HT-29 (cell line): ENCODE data around the gene MUC3A. TPM values are rescaled to one million over a fixed set of nuclear protein-coding genes. Genes with fewer than 3 reads are reported as not detected.
"Not testable (repeated sequence)": the region's sequence is repeated elsewhere in the genome, so short reads cannot be mapped to it uniquely, and the experiment has no call there.

Experiments used
- DNase-seq: peaks from one replicate; pipeline ENCODE4 v3.0.0-alpha.2; 2015; ENCODE audit warnings: low spot score
- total RNA-seq: library from RNA; depleted of rRNA; stranded (reverse); fragments of >200 nt; shearing (Covaris generic); gene quantifications from 2 replicates; pipeline ENCODE4 v1.2.3, GENCODE V29; 2014; rRNA removed

Gene MUC3A, protein sequence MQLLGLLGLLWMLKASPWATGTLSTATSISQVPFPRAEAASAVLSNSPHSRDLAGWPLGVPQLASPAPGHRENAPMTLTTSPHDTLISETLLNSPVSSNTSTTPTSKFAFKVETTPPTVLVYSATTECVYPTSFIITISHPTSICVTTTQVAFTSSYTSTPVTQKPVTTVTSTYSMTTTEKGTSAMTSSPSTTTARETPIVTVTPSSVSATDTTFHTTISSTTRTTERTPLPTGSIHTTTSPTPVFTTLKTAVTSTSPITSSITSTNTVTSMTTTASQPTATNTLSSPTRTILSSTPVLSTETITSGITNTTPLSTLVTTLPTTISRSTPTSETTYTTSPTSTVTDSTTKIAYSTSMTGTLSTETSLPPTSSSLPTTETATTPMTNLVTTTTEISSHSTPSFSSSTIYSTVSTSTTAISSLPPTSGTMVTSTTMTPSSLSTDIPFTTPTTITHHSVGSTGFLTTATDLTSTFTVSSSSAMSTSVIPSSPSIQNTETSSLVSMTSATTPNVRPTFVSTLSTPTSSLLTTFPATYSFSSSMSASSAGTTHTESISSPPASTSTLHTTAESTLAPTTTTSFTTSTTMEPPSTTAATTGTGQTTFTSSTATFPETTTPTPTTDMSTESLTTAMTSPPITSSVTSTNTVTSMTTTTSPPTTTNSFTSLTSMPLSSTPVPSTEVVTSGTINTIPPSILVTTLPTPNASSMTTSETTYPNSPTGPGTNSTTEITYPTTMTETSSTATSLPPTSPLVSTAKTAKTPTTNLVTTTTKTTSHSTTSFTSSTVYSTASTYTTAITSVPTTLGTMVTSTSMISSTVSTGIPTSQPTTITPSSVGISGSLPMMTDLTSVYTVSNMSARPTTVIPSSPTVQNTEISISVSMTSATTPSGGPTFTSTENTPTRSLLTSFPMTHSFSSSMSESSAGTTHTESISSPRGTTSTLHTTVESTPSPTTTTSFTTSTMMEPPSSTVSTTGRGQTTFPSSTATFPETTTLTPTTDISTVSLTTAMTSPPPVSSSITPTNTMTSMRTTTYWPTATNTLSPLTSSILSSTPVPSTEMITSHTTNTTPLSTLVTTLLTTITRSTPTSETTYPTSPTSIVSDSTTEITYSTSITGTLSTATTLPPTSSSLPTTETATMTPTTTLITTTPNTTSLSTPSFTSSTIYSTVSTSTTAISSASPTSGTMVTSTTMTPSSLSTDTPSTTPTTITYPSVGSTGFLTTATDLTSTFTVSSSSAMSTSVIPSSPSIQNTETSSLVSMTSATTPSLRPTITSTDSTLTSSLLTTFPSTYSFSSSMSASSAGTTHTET (N-terminal part only)
- total RNA-seq = 6.9 and 7.3 TPM in 2 replicates

DNA sequence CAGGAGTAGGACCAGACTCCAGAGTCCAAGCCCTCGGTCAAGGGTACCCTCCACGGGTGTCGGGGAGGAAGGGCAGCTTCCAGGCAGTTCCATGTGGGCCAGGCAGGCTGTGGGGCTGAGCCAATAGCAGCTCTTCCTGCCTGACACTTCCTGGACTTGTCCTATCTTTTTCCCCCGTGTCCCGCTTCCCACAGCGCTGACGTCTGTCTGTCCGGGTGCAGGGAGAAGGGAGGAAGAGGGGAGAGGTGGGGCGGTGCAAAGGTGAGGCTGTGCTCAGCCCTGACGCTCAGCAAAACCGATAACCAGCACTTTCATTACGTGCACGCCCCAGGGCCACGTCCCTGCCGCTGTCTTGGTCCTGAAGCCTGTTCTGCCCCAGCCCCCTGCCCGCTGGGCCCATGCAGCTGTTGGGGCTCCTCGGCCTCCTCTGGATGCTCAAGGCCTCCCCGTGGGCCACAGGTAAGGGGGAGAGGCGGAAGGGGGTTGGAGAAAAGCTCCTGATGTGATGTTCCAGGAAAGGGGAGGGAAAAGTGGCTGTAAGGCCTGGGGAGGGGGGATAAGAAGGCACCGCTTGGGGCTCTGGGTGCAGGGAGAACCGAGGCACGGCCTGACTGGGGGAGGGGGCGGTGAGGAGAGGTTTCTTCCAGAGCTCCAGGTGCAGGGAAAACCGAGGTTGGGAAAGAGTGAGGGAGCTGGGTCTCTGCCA, at the start of gene MUC3A:
Gene MUC3A, plus strand, starts transcription at position 308 of the 706 bp plus-strand sequence. Its CDS starts 91 bp downstream, at position 399.
- DNase-seq = peak; percentile 46

DNA sequence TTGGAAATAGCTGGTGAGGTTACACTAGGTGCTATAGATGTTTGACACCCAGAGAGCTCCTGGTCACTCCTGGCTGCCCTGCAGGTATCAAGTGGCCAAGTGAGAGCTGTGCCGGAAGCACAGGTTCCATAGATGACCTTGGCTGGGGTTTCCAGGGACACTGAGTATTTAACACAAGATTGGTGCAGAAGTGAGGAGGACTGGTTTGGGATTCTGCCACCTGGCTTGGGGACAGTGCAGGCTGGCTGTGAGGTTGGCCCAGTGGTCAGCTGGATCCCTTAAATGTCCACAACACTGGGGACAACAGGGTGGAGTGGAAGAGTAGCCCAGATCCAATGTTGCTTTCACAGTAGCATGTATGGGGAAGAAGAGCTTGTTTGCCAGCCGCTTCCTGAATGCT, 48.4 kb upstream of the MUC3A start:
- DNase-seq = no peak

DNA sequence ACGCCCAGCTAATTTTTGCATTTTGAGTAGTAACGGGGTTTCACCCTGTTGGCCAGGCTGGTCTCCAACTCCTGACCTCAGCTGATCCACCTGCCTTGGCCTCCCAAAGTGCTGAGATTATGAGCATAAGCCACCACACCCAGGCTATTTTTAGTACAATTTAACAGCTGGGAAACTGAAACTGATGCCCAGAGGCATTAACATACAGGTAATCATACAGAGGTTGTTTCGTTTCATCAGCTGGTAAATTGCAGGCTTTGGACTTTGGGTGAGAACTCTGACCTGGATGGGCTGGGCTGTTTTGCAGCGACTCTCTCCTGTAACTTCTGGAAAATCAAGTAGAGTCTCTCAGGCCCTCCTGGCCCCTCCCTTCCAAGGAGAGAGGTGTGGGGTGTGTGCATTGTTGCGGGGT, 47.4 kb upstream of the MUC3A start:
- no peak for DNase-seq

DNA sequence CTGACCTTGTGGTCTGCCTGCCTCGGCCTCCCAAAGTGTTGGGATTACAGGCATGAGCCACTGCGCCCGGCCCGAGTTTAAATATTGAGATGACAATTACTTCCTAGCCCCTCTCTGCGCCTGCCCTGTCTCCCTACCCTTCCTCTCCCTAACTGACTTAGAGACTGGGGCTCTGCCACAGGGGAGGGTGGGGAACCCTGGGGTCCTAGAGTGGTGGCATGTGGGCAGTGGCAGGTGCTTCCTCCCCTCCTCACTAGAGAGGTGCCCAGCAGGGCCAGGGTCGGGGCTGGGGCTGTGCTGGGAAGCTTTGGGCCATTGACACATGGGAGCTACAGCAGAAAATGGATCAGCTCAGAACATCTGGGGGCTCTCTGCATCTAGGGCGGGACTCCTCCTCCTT, 46.7 kb upstream of the MUC3A start:
- no peak for DNase-seq

DNA sequence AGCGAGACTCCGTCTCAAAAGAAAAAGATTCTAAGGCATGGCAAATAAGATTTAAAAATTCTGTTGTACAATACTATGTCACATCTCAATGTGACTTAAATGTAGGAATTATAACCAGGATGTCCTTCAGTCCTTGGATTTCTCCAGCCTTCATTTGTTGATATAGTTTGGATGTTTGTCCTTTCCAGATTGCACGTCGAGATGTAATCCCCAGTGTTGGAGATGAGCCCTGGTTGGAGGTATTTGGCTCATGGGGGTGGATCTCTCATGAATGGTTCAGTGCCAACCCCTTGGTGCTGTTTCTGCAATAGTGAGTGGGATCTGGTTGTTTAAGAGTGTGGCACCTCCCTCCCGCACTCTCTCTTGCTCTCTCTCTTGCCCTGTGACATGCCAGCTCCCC, 40.8 kb upstream of the MUC3A start:
- no peak for DNase-seq

DNA sequence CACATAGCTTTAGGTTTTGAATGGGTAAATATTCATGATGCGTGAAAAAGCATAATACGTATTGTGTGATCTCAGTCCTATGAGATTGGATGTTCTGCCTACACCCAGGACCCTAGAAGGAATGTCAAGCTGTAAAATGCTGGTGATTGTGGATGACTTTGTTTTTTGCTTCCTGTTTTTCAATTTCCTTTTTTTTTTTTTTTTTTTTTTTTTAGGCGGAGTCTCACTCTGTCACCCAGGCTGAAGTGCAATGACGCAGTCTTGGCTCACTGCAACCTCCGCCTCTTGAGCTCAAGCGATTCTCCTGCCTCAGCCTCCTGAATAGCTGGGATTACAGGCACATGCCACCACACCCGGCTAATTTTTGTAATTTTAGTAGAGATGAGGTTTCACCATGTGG, 38.9 kb upstream of the MUC3A start:
- not testable (repeated sequence) for DNase-seq

DNA sequence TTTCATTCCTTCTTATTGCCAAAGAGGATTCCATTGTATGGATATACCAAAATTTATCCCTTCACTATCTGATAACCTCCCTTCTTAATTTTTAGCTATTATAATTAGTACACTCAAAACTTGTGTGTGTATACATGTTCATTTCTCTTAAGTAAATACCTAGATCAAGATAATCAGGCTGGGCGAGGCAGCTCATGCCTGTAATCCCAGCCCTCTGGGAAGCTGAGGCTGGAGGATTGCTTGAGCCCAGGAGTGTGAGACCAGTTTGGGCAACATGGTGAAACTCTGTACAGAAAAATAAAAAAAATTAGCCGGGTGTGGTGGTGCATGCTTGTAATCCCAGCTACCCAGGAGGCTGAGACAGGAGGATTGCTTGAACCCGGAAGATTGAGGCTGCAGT, 37.9 kb upstream of the MUC3A start:
- no peak for DNase-seq

DNA sequence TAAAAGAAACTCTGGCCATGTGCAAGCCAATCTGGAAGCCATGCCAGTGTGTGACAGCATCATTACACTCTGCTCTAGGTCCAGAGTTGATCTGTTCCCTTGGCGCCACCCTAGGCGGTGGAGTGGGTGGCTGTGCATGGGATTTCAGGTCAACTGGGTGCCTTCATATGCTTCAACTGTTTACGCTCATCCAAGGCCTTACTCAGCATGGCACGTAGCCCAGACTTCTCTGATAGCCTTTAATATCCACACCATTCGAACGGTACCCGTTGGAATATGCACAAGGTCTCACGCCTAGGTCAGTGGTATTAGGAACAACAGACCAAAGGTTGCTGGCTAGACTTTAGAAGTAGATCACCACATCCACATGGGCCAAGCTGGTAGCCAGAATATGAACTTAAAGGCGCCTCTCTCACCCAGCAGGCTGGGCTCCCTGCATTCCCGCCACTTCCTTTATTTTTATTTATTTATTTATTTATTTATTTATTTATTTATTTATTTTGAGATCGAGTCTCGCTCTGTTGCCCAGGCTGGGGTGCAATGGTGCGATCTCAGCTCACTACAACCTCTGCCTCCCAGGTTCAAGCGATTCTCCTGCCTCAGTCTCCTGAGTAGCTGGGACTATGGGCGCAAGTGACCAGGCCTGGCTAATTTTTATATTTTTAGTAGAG, 35.0 kb upstream of the MUC3A start:
- DNase-seq = no peak

DNA sequence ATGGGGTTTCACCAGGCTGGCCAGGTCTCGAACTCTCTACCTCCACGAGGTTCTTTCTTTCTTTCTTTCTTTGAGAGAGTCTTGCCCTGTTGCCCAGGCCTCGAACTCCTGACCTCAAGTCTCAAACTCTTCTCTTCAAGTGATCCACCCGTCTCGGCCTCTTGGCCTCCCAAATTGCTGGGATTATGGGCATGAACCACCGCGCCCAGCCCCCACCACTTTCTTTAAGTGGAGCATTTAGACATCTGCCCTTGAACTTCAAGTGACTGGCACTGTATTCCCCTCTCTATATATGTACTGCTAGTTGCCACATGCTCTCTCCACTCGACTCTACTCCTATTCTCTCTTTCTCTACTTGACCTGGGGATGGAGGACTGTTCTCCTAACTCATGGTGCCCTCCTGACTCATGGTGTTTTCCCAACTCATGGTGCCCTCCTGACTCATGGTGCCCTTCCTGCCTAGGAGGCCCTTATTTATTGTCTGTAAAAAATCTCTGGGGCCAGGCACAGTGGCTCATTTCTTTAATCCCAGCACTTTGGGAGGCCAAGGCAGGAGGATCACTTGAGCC, 34.4 kb upstream of the MUC3A start:
- DNase-seq = no peak

DNA sequence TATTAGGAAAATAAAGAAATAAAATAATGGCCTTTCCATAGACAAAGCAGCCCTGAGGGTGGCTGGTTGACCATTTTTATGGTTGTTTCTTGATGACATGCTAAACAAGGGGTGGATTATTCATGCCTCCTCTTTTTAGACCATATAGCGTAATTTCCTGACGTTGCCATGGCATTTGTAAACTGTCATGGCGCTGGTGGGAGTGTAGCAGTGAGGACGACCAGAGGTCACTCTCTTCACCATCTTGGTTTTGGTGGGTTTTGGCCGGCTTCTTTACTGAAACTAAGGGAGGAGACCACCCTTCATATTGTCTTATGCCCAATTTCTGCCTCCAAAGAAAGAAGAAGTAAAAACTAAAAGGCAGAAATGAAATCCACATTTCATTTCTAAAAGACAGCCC, 30.0 kb upstream of the MUC3A start:
- DNase-seq = not testable (repeated sequence)

DNA sequence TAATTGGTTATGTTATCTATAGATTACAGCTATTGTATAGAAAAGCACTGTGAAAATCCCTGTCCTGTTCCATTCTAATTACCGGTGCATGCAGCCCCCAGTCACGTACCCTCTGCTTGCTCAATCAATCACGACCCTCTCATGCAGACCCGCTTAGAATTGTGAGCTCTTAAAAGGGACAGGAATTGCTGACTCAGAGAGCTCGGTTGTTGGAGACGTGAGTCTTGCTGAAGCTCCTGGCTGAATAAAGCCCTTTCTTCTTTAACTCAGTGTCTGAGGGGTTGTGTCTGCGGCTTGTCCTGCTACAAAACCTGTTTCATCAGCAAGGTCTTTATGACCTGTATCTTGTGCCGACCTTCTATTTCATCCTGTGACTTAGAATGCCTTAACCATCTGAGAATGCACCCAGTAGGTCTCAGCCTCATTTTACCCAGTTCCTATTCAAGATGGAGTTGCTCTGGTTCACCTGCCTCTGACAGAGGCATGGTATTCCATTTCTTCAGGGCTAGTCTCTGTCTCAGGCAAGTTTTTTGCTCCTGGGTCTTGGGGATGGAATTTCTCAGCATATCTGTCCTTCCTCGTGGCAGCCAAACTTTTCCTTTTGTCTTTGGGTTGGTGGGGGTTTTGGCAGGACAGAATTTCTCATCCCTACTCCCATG, 29.4 kb upstream of the MUC3A start:
- not testable (repeated sequence) for DNase-seq

DNA sequence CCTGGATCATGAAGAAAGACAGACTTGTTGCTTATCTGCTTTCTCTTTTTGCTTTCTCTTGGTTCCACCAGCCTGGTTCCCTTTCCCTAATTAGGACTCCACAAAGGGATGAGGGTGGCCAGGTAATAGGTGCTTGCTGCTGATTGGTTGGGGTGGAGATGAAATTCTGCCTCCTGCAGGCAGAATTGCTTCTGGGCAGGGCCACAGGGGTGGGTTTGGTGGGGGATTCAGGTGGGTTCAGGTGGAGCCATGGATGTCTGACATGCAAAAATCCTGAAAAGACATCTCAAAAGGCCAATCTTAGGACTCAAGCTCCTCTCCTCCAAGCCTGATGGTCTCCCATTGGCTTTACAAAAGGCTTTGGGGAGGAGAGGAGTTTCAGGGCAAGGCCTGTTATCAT, 28.3 kb upstream of the MUC3A start:
- DNase-seq = no peak

DNA sequence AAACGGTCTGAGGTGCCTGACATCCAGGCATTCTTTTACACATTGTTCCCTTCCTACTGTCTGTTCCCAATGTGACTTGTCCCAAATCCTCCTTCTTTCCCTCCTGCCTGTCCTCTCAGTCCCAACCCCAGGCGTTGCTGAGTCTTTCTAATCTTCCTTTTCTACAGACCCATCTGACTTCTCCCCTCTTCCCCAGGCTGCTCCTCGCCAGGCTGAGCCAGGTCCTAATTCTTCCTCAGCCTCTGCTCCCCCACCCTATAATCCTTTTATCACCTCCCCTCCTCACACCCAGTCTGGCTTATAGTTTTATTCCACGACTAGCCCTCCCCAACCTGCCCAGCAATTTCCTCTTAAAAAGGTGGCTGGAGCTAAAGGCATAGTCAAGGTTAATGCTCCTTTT, 25.7 kb upstream of the MUC3A start:
- not testable (repeated sequence) for DNase-seq

DNA sequence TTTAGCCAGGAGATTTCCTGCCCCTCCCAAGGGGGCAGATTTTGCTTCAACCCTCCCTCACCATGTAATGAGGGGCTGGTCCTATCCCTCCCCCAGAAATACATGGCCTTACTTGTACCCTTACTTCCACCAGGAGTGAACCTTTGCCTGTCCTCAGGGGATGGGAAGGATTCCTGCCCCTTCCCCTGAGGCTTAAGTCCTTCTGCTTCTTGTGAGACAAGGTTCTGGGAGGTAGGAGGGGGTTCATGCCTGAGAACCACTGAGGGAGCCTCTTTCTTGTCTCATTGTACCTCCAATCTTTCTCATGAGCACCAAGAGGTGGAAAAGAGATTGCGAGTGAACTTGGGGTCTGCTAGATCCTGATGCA, 19.5 kb upstream of the MUC3A start:
- DNase-seq = no peak

DNA sequence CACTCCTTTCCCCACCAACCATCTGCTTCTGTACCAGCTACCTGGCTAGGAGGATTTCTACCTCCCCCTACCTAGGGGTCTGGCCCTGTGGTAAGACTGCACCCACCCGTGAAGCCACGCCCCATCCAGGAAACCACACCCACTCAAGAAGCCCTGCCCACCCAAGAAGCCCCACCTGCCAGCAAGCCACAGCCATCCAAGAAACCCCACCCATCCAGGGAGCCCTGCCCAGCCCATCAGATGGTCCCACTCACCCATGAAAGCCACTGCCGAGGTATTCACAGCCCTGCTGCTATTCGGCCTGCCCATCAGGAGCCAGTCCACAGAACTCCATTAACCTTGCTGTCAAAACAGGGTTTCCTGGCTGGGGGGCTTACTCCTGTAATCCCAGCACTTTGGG, 15.6 kb upstream of the MUC3A start:
- no peak for DNase-seq

DNA sequence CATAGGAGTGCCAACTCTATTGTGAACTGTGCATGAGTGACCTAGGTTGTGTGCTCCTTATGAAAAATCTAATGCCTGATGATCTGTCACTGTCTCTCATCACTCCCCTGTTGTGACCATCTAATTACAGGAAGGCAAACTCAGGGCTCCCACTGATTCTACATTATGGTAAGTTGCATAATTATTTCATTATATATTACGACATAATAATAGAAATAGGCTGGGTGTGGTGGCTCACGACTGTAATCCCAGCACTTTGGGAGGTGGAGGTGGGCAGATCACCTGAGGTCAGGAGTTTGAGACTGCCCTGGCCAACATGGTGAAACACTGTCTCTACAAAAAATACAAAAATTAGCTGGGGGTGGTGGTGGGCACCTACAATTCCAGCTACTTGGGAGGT, 14.0 kb upstream of the MUC3A start:
- not testable (repeated sequence) for DNase-seq

DNA sequence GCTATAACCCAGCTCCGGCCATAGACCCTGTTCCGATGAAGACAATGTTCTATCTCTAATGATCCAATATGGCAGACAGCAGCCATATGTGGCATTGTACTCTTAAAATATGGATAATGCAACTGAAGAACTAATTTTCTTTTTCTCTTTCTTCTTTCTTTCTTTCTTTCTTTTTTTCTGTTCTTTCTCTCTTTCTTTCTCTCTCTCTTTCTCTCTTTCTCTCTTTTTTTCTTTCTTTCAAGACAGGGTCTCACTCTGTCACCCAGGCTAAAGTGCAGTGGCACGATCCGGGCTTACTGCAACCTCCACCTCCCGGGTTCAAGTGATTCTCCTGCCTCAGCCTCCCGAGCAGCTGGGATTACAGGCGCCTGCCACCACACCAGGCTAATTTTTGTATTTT, 13.2 kb upstream of the MUC3A start:
- not testable (repeated sequence) for DNase-seq

DNA sequence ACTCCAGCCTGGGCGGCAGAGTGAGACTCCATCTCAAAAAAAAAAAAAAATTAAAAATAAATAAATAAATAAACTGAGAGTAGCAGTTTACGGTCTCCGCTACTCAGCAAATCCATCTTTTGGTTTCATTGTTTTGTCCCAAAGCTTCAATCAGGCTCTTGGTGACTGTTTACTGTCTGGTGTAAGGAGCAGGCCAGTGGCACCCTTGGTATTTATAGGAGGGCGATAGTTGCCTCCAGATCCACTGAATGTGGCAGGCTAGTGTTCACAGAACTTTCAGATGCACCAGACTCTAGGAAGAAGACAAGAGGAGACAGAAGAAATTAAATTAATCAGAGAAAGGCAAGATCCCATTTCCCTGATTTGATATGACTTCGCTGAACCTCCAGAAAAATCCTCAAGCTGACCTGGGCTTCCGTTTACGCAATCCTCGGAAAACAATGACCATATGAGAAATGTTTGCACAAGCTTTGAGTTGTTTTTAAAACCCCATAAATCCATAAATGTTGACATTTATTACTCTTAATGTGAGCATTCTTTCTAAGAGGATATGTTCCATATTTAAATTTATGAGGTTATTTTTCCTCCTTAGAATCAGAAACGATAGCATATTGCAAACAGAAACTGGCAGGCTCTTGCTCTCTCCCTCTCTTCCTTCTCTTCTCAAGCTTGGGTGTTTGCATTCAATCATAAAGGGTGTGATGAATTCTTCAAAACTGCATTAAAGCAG, 7.1 kb upstream of the MUC3A start:
- peak; percentile 91 for DNase-seq

DNA sequence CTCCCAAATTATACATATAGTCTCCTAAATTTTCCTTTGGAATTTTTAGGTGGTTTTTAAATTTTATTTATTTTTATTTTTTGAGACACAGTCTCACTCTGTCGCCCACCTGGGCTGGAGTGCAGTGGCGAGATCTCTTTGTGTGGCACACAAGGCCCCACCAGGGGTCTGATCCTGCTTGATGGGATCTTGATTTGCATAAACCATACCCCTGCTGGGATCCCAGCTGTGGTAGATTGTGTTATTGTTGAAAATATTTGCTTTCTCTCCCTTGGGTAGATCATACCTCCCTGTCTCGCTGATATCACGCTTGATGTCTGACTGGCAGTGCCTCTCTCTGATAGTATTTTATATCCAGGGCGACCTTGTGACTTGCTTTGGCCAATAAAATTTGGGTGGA, 5.6 kb upstream of the MUC3A start:
- DNase-seq = no peak
